Suprapubic skin (tissue), 3 donors: ENCODE data around the gene ATP6V1F.

Experiments used
- CTCF ChIP-seq, 2 donors: fragments of 200-600 bp in 1 of 2; fragments of 450-650 bp in 1 of 2; sonication (generic) in 1 of 2; IDR thresholded peaks; one replicate each; pipeline ENCODE4 v1.5.1; 2016 to 2019; ENCODE audit warnings: antibody characterized with exemption in 2 of 2, mild to moderate bottlenecking in 1 of 2, moderate library complexity in 1 of 2
- EP300 ChIP-seq: sonication (generic); formaldehyde crosslinking; IDR thresholded peaks from one replicate; pipeline ENCODE4 v1.6.1; 2017; ENCODE audit warnings: antibody characterized with exemption
- POLR2A ChIP-seq, 2 donors: fragments of 450-650 bp; IDR thresholded peaks; one replicate each; pipeline ENCODE4 v1.6.1; 2017; ENCODE audit warnings: antibody characterized with exemption in 2 of 2, mild to moderate bottlenecking in 2 of 2, moderate library complexity in 2 of 2

- TF ChIP-seq CTCF (IDR thresholded peaks at IDR 0.05) (no peak), EP300 (no peak), POLR2A (IDR thresholded peaks at IDR 0.05) (no peak)
These were observed 30.0 kb downstream of the ATP6V1F start for GRCh38 chr7:128892521-128893250.
